Muscle of back (tissue), 11 donors: ENCODE results near the gene SCAMP4. TPM values are rescaled to one million over a fixed set of nuclear protein-coding genes. Genes with fewer than 3 reads are reported as not detected.

Experiments
- DNase-seq, 3 donors: peaks; one replicate each; pipeline versions ENCODE4 v3.0.0 to v3.0.0-alpha.2; 2013
- polyA plus RNA-seq, 10 donors: library from polyadenylated mRNA; unstranded; fragments of 120-200 nt; gene quantifications; one replicate each; pipeline ENCODE4 v1.2.1, GENCODE V29; 2013; ENCODE audit not compliant: insufficient read length in 10 of 10

The SCAMP4 gene
- polyA plus RNA-seq, 10 donors = 21.0 to 34.3 (median 27.3) TPM

- DNase-seq = no peak
Observed at GRCh38 chr19:1911995-1912394, 6.8 kb downstream of the SCAMP4 start.

- DNase-seq = no peak
Observed at GRCh38 chr19:1912760-1913505, 7.7 kb downstream of the SCAMP4 start.

- no peak for DNase-seq
Observed at GRCh38 chr19:1913781-1914577, 8.8 kb downstream of the SCAMP4 start.

- no peak for DNase-seq
Observed at GRCh38 chr19:1914826-1915341, 9.7 kb downstream of the SCAMP4 start.

DNA sequence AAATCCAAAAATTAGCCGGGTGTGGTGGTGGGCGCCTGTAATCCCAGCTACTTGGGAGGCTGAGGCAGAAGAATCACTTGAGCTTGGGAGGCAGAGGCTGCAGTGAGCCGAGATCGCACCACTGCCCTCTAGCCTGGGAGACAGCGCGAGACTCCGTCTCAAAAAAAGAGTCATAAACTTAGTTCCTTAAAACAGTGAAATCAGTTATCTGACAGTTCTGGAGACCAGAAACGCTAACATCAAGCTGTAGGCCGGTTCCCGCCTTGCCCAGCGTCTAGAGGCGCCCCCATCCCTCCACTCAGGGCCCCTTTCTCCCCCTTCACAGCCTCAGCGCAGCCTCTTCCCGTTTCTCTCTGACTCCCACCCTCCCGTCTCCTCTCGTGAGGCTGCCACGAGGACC is 11.9 kb downstream of the SCAMP4 start:
- DNase-seq = no peak

DNA sequence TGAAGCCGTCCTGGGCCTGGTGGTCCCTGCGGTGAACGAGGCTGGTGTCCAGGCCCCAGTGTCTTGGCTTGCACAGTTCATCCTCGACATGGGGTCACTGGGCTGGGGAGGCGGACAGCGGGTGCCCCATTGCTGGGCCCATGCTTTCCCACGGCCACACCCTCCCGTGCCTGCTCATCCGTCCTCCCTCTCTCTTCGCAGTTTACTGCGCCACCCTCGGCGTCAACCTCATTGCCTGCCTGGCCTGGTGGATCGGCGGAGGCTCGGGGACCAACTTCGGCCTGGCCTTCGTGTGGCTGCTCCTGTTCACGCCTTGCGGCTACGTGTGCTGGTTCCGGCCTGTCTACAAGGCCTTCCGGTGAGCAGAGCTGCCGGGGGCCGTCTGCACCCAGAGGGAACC is 12.7 kb downstream of the SCAMP4 start:
- no peak for DNase-seq

DNA sequence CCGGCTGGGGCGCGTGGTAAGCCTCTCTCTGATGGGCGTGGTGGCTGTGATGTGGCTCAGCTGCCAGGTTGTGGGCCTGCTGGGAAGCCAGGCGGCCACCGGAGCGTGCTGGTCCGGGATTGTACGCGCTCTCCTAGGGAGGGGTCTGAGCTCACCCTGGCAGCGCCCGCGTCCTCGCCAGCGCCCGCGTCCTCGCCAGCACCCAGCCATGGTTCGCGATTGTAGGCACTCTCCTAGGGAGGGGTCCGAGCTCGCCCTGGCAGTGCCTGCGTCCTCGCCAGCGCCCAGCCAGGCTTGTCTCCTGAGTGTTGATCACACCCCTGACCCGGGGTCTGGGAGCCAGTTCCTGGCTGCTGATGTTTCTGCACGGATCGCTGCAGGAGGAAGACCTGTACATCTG is 13.8 kb downstream of the SCAMP4 start:
- no peak for DNase-seq

DNA sequence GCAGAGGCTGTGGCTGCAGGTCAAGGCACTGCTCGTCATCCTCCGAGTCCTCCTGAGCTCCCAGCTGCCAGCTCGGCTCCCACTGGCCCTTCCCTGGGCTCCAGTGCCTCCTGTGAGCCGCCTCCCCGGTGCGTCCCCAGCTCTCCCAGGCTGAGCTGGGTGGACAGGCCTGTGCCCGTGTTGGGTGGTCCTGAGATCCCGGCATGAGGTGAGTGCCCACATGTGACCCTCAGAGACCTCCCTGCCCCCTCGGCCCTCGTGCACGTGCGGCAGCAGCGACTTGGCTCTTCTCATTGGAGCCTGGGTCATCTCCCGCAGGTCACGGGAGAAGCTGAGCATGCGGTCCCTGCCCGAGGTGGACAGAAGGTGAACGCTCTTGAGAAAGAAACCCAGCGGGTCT is 15.4 kb downstream of the SCAMP4 start:
- DNase-seq = no peak

DNA sequence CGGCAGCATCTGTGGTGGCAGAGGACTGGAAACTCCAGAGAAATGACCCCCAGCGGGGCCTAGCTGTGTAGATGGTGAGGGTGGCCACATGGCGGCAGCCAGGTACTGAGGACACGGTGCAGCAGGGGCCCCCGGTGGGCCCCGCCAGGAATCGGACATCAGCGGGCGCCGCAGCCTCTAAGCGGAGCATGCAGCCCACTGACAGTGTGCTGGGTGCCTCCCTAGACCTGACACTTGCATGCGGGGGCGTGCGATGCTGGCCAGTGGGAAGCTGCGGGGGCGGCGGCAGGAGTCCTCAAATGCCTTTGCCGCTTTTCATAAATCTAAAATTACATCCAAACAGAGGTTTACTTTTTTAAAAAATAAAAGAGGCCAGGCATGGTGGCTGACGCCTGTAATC is 16.1 kb downstream of the SCAMP4 start:
- no peak for DNase-seq

DNA sequence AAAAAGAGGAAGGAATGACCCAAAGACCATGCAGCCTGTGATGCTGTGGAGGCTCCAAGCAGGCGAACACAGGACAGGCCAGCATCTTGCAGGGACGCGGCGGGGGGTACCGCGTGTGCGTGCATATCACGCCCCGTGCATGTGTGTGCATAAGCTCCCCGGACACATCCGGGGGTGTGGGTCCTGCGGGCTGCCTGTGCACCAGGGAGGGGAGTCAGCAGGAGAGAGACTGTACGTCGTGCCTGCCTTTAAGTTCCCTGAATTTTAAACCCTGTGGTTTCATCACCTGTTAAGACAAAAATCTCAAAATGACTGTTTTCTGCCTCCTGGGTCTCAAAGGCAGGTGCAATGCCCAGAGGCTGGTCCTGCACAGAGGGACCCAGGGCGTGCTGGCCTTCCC is 16.6 kb downstream of the SCAMP4 start:
- no peak for DNase-seq

DNA sequence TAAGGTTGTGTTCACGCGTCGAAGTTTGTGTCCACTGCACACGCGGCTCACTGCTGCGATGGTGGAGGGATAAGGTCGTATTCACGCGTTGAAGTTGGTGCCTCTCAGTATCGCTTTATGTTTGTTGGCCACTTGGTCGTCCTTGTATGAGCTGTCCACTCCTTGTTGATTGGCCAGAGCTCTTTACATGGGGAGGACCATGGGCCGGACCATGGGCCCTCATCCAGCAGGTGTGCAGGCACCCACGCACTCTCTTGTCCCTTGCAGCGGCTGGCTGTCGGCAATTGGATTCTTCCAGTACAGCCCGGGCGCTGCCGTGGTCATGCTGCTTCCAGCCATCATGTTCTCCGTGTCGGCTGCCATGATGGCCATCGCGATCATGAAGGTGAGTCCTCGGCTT is 17.6 kb downstream of the SCAMP4 start:
- no peak for DNase-seq

DNA sequence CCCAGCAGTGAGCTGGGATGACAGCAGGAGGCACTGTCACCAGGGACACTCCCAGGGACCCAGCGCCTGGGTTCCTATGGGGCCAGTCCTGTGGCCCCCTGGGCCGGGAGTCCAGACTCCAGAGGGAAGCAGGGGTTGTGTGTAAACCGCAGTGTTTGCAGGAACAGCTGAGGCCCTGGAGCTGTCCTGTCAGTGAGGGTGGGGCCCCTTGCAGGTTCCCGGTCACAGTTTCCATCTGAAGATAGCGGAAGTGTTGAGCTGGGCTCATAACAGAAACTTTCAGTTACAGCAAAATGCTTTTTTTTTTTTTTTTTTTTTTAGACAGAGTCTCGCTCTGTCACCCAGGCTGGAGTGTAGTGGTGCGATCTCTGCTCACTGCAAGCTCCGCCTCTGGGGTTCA is 18.1 kb downstream of the SCAMP4 start:
- no peak for DNase-seq

- DNase-seq = no peak
Observed at GRCh38 chr19:1924320-1924961, 19.2 kb downstream of the SCAMP4 start.

DNA sequence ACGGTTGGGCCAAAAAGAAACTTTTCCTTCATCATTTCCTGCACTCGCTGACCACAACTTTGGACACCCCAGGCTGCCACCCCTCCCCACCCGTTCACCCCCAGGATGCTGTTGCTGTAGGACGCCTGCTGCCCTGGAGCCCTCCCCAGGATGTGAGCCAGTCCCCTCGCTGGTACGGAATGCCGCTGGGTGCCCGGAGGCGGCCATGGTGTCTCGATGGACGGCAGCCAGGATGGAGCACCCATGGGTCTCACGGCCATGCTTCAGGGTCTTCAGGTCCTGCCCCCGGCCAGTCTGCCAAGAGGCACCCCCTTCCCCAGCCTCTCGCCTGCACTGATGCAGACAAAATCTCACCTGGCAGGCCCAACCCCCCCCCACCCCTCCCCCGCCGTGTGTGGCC is 20.3 kb downstream of the SCAMP4 start:
- no peak for DNase-seq

DNA sequence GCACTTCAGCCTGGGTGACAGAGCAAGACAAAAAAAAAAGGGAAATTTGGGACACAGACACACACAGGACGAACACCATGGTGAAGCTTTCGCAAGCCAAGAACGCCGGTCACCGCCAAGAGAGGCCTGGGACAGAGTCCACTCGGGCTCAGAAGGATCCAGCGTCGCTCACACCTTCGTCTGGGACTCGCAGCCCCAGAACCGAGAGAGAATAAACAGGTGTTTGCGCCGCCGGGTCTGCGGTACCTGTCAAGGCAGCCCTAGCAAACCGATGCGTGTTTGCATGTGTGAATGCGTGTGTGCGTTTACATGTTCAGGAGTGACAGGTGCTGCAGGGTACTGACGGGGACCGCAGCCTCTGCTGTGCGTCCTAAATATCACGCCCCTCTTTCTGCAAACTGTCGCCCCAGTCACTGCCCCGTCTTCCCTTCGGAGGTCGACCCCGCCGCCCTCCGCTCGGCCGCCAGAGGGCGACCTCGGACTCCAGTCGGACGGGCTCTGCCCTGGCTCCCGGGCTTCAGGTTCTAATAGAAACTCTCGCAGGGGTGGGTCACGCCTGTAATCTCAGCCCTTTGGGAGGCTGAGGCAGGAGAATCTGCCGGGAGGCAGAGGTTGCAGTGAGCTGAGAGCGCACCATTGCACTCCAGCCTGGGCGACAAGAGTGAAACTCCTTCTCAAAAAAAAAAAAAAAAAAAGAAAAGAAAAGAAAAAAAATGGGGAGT is 24.0 kb downstream of the SCAMP4 start:
- peak; percentile 57 to 86 (median 72) for DNase-seq

DNA sequence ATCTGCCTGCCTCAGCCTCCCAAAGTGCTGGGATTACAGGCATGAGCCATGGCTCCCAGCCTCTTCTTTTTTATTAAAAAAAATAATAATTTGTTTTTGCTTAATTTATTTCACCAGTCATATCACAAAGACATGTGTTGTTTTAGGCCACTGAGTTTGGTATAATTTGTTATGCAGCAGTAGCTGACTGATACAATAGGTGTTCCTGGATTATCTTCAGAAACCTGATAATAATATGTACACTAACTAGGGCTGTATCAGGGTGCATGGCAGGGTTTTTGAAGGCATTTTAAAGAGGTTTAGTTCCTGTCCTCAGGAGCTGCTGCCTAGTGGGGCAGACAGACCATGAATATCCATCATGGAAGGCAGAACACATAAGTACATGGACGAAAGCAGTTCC is 26.2 kb downstream of the SCAMP4 start:
- DNase-seq = no peak

DNA sequence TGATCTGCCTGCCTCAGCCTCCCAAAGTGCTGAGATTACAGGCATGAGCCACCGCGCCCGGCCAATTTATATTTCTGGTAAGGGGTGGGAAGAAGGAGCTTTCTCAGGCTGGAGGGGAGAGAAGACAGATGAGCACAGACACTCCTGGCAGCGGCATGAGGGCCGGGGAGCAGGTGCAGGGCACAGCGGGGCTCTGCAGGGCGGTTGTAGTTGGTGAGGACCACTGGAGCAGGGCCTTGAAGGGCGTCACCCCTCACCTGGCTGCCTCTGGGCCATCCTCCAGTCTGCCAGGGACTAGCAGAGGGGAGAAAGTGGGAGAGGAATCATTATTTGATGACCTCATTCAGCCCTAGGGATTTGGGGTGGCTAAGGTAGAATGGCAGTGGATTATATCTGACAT is 27.2 kb downstream of the SCAMP4 start:
- no peak for DNase-seq

GRCh38 chr19:1933244-1933643 is 28.0 kb downstream of the SCAMP4 start:
- DNase-seq = no peak

DNA sequence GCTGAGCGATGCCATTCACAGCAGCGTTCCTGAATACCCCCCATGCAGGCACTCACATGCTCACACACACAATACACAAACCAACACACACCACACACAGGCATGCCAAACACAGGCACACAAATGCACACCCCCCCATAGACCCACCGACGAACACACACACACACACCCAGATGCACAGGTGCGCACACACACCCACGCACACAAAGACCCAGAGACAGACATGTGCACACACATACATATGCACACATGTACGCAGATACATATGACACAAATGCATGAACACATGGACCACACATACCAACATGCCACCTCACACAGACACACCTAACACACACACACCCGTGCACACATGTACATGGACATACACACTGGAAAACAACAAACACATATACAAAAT is 28.7 kb downstream of the SCAMP4 start:
- DNase-seq = no peak

DNA sequence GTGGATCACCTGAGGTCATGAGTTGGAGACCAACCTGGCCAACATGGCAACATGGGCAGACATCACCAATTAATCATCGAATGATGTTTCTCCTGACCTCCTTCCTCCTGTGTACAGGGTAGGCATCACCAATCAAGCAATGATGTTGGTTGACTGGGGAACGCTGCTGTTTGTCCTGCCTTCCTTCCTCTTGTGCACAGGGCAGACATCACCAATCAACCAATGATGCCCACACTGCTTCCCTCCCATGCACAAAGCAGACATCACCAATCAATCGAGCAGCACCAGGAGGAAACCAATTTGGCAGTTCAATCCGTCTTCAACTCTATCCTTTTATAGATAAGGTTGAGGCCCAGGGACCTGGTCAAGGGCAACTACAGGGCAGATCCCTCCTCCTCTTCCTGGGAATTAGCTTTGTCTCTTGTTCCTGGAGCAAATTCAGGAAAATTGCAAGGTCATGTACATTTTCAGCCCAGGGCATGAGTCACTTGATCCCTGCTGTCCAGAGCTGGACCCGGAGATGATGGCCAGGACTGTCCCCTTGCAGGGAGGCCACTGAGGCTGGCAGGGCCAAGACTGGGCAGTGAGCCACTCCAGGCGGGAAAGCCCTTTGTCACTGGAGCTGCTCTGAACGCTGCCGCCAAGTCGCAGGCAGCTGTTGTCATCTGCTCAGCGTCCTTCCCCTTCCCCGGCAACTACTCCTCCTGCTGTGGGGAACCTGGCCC is 30.4 kb downstream of the SCAMP4 start:
- DNase-seq = peak; percentile 28 to 56 (median 42)

GRCh38 chr19:1936430-1936829 is 31.2 kb downstream of the SCAMP4 start:
- DNase-seq = no peak
